ENCODE results near the gene D2HGDH. TPM values are rescaled to one million over a fixed set of nuclear protein-coding genes. Genes with fewer than 3 reads are reported as not detected.

D2HGDH gene
- total and polyA plus RNA-seq, 2 of the 13 experiments (the other 11 are each of a cell fraction or from before 2014, with no cell fraction given): 19.2 to 20.3 TPM

GRCh38 chr2:241809383-241810306 lies 75.2 kb downstream of the D2HGDH start (continued):
- TF ChIP-seq ZUFSP (CRISPR knock-in tag; IDR thresholded peaks at IDR 0.05; ENCODE audit: borderline replicate concordance): no peak
- TF ChIP-seq SKI (IDR thresholded peaks at IDR 0.05; ENCODE audit: partially characterized antibody): no peak
- no peak for TF ChIP-seq ATF7 (IDR thresholded peaks at IDR 0.05)
- TF ChIP-seq ATF7 (CRISPR knock-in tag; IDR thresholded peaks at IDR 0.05): no peak
- TF ChIP-seq ZNF879 (CRISPR knock-in tag; IDR thresholded peaks at IDR 0.05): 0 out of 2 replicates have a peak, but pooled peaks have one; percentile 34
- TF ChIP-seq ZNF230 (CRISPR knock-in tag; IDR thresholded peaks at IDR 0.05): no peak
- TF ChIP-seq ZFP62 (CRISPR knock-in tag; IDR thresholded peaks at IDR 0.05): no peak
- no peak for TF ChIP-seq ZNF737 (CRISPR knock-in tag; IDR thresholded peaks at IDR 0.05; ENCODE audit: borderline replicate concordance)
- no peak for TF ChIP-seq ZXDC (CRISPR knock-in tag; IDR thresholded peaks at IDR 0.05)
- peak in 1 of 2 experiments; percentile 8; a peak in 1 of 4 replicates for TF ChIP-seq HMGXB4 (CRISPR knock-in tag; IDR thresholded peaks at IDR 0.05; ENCODE audit: borderline replicate concordance in 1 of 2, low read depth in 1 of 2)
- TF ChIP-seq KLF11 (CRISPR knock-in tag; IDR thresholded peaks at IDR 0.05): no peak
- no peak for TF ChIP-seq LRRFIP1 (CRISPR knock-in tag; conservative IDR thresholded peaks at IDR 0.05)
- TF ChIP-seq MLLT10 (CRISPR knock-in tag; IDR thresholded peaks at IDR 0.05): 0 out of 2 replicates have a peak, but pooled peaks have one; percentile 18
- TF ChIP-seq IKZF1 (IDR thresholded peaks at IDR 0.05): no peak
- no peak for TF ChIP-seq ZNF720 (CRISPR knock-in tag; IDR thresholded peaks at IDR 0.05)
- TF ChIP-seq SMYD3 (CRISPR knock-in tag; IDR thresholded peaks at IDR 0.05): no peak
- no peak for TF ChIP-seq HNRNPH1 (optimal IDR thresholded peaks at IDR 0.05; ENCODE audit: low read depth, low read length)
- no peak for TF ChIP-seq FUBP1 (CRISPR knock-in tag; IDR thresholded peaks at IDR 0.05; ENCODE audit: borderline replicate concordance)

Measured in HepG2 (cell line).